ENCODE results near the gene OR9G4. TPM values are rescaled to one million over a fixed set of nuclear protein-coding genes. Genes with fewer than 3 reads are reported as not detected.
A peak's percentile ranks its signal among the peaks of the same experiment; 100 is the strongest.

The OR9G4 gene
- not detected for total RNA-seq
- polyA plus RNA-seq = not detected
- long read RNA-seq, donor 1 = 0 reads
- long read RNA-seq, donor 2 = 0 reads
- long read RNA-seq, donor 3 = 0 reads
- long read RNA-seq, donor 4 = 0 reads
- long read RNA-seq, donor 5 = 0 reads
- long read RNA-seq, donor 6 = 0 reads
- long read RNA-seq, donor 7 = 0 reads
- long read RNA-seq, donor 8 = 0 reads
- long read RNA-seq, donor 9 = 0 reads
- long read RNA-seq, donor 10 = 0 reads

GRCh38 chr11:56748597-56748996, at the start of gene OR9G4:
Gene OR9G4, minus strand, starts transcription at chr11:56748697. Its CDS starts 4,931 bp downstream, at chr11:56743766.
- no peaks in the 10 kb centered on the region for H3K4me1 ChIP-seq (replicated peaks in 1 of 2)
- no peak within 1 kb of the TSS for H3K4me3 ChIP-seq
- no peak for TF ChIP-seq CTCF (IDR thresholded peaks at IDR 0.05)
- no peak for TF ChIP-seq POLR2A (IDR thresholded peaks at IDR 0.05)
- H3K27me3 ChIP-seq = no peaks in the 10 kb centered on the region
- 46 to 61% (median 54%) methylated on average over 1 of the region's 1 CpG for WGBS, 4 donors
- no peaks in the 10 kb centered on the region for H3K36me3 ChIP-seq (replicated peaks in 1 of 2)
- DNase-seq = no peak
- no peak within 1 kb of the TSS for H3K27ac ChIP-seq
- intact Hi-C loops (cut with DNase I) = no loop called here
- no peaks in the 10 kb centered on the region for H3K9me3 ChIP-seq (replicated peaks in 1 of 3)

DNA sequence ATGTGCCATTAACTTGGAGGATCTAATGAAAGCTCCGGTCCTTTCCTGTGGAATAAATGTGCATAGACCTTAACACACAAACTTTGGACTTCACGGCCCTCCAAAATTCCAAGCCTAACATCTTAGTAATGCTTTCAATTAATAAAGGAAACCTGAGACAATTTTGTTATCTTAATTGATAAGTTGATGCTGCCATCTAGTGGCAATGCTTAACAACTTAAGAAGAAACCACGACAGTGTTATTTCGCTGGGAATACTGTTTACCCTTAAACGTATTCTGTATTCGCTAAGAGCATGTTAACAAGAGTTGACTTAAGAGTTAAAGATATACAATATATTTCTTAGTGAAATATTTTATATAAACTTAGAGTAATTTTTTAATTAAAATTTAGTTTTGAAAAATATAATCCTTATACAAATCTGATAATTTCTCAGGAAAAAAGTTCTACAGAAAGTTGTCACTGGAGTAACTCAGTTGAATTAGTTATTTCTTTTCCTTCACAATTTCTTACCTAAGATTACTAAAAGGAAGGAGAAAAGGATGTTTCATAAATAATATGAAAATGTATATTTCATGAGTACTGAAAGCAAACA, 35.0 kb upstream of the OR9G4 start:
- no peaks in the 10 kb centered on the region for H3K9me3 ChIP-seq (replicated peaks in 1 of 3)
- intact Hi-C loops (cut with DNase I) = loop anchor here in 1 of 2 donors (5.0 to 10.0 kb wide), 2 partner anchors 161 to 839 kb away; no protein-coding TSS in a partner anchor
- H3K27ac ChIP-seq = no peak overlapping the region
- TF ChIP-seq CTCF (IDR thresholded peaks at IDR 0.05) (peak; percentile 38 to 65 (median 47)), POLR2A (IDR thresholded peaks at IDR 0.05) (no peak)
- H3K4me1 ChIP-seq (replicated peaks in 1 of 2) = no peaks in the 10 kb centered on the region
- H3K4me3 ChIP-seq = no peak overlapping the region
- 7 to 10% (median 9%) methylated on average over 6 of the region's 6 CpGs for WGBS, 4 donors
- peak in 2 of 7 donors; percentile 12 to 20 for DNase-seq
- no peaks in the 10 kb centered on the region for H3K27me3 ChIP-seq
- H3K36me3 ChIP-seq (replicated peaks in 1 of 2) = no peaks in the 10 kb centered on the region

GRCh38 chr11:56782167-56782847, 33.8 kb upstream of the OR9G4 start:
- WGBS, 4 donors = 72 to 83% (median 78%) methylated on average over 10 of the region's 10 CpGs
- intact Hi-C loops (cut with DNase I) = loop anchor here in 1 of 2 donors (5.0 to 10.0 kb wide), 2 partner anchors 160 to 838 kb away; no protein-coding TSS in a partner anchor
- DNase-seq = no peak

More at GRCh38 chr11:56782167-56782847, 33.8 kb upstream of the OR9G4 start:
- TF ChIP-seq POLR2A (IDR thresholded peaks at IDR 0.05) (no peak), CTCF (IDR thresholded peaks at IDR 0.05) (no peak)
- no peaks in the 10 kb centered on the region for H3K36me3 ChIP-seq (replicated peaks in 1 of 2)
- no peak overlapping the region for H3K27ac ChIP-seq
- H3K9me3 ChIP-seq (replicated peaks in 1 of 3) = no peaks in the 10 kb centered on the region
- H3K27me3 ChIP-seq = no peaks in the 10 kb centered on the region
- H3K4me1 ChIP-seq (replicated peaks in 1 of 2) = no peaks in the 10 kb centered on the region
- no peak overlapping the region for H3K4me3 ChIP-seq
